Urinary bladder (tissue), 4 donors: ENCODE data around the gene ZSWIM1. TPM values are rescaled to one million over a fixed set of nuclear protein-coding genes. Genes with fewer than 3 reads are reported as not detected.

Experiments used
- DNase-seq: peaks from one replicate; pipeline ENCODE4 v3.0.0-alpha.2; 2015; ENCODE audit errors: extremely low spot score
- H3K27ac ChIP-seq: one replicate; pipeline ENCODE4 v1.5.1; 2013; ENCODE audit warnings: low read depth, mild to moderate bottlenecking, moderate library complexity
- H3K36me3 ChIP-seq: one replicate; pipeline ENCODE4 v1.6.1; 2013; ENCODE audit warnings: mild to moderate bottlenecking, moderate library complexity; ENCODE audit not compliant: insufficient read depth
- H3K4me1 ChIP-seq: one replicate; pipeline ENCODE4 v1.6.1; 2013; ENCODE audit warnings: mild to moderate bottlenecking, moderate library complexity; ENCODE audit not compliant: insufficient read depth
- H3K4me3 ChIP-seq: one replicate; pipeline ENCODE4 v1.5.1; 2013; ENCODE audit warnings: low read depth, low read length
- WGBS: extraction: QIAGEN DNeasy Blood & Tissue Kit; methylation state at CpG from one replicate; pipeline ENCODE4 v1.1.7; 2013; 5-methylcytosine and 5-hydroxymethylcytosine counted together
- polyA plus RNA-seq: library from polyadenylated mRNA; stranded (reverse); fragments of 200-250 nt; gene quantifications from one replicate; pipeline ENCODE4 v1.2.3, GENCODE V29; 2013
- total RNA-seq: library from RNA; depleted of rRNA; stranded (reverse); fragments of >200 nt; gene quantifications from one replicate; pipeline ENCODE4 v1.2.3, GENCODE V29; 2014
- donor health status: healthy with polysubstance abuse.
- donor health status: healthy.

Gene ZSWIM1
- total and polyA plus RNA-seq, 2 donors, result 4.6 to 6.9 TPM

GRCh38 chr20:45887346-45887715 is 6.3 kb downstream of the ZSWIM1 start, which contains the start of gene SPATA25:
Gene SPATA25 (minus strand): TSS chr20:45887622. CDS start chr20:45887590, 32 bp downstream.
- no peak within 1 kb of the TSS for H3K27ac ChIP-seq
- no peak within 1 kb of the TSS for H3K4me3 ChIP-seq
- H3K4me1 ChIP-seq, result no peaks in the 10 kb centered on the region
- WGBS, result 93% methylated on average over 8 of the region's 8 CpGs
- no peaks in the 10 kb centered on the region for H3K36me3 ChIP-seq
- no peak for DNase-seq

GRCh38 chr20:45888681-45889080 is 7.7 kb downstream of the ZSWIM1 start:
- DNase-seq, result no peak
- no peak overlapping the region for H3K4me3 ChIP-seq
- H3K36me3 ChIP-seq, result no peaks in the 10 kb centered on the region
- H3K27ac ChIP-seq, result no peak overlapping the region
- 94% methylated on average over 3 of the region's 3 CpGs for WGBS
- H3K4me1 ChIP-seq, result no peaks in the 10 kb centered on the region

GRCh38 chr20:45890077-45890984 is 9.3 kb downstream of the ZSWIM1 start:
- no peaks in the 10 kb centered on the region for H3K4me1 ChIP-seq
- peak overlapping the region; percentile 71 for H3K27ac ChIP-seq
- WGBS, result under 1% methylated on average over 79 of the region's 79 CpGs
- peak overlapping the region; percentile 60 for H3K4me3 ChIP-seq
- peaks cover 1% of the 10 kb centered on the region for H3K36me3 ChIP-seq
- DNase-seq, result peak; percentile 61

- H3K27ac ChIP-seq, result peak within 1 kb of the TSS; percentile 71
- H3K4me3 ChIP-seq, result peak within 1 kb of the TSS; percentile 60
- WGBS, result under 1% methylated on average over 78 of the region's 78 CpGs
- H3K36me3 ChIP-seq, result peaks cover 1% of the 10 kb centered on the region
- H3K4me1 ChIP-seq, result no peaks in the 10 kb centered on the region
- DNase-seq, result peak; percentile 39
These were observed 10.3 kb downstream of the ZSWIM1 start, which contains the start of the genes CTSA and NEURL2 for GRCh38 chr20:45890985-45891983. Gene CTSA (plus strand): TSS chr20:45891335. CDS start chr20:45891569, 234 bp downstream. Gene NEURL2 (minus strand): TSS chr20:45891208. CDS start chr20:45890991, 217 bp downstream.

GRCh38 chr20:45892049-45892825 is 11.2 kb downstream of the ZSWIM1 start:
- H3K27ac ChIP-seq, result no peak overlapping the region
- H3K4me3 ChIP-seq, result peak overlapping the region; percentile 60
- 82% methylated on average over 9 of the region's 9 CpGs for WGBS
- no peak for DNase-seq
- peaks cover 1% of the 10 kb centered on the region for H3K36me3 ChIP-seq
- H3K4me1 ChIP-seq, result no peaks in the 10 kb centered on the region

GRCh38 chr20:45892828-45893500 is 11.9 kb downstream of the ZSWIM1 start:
- Histone ChIP-seq H3K27ac (no peak overlapping the region), H3K36me3 (peaks cover 1% of the 10 kb centered on the region), H3K4me1 (no peaks in the 10 kb centered on the region), H3K4me3 (no peak overlapping the region)
- 73% methylated on average over 4 of the region's 4 CpGs for WGBS
- no peak for DNase-seq

GRCh38 chr20:45893831-45894230 is 12.8 kb downstream of the ZSWIM1 start:
- H3K4me3 ChIP-seq, result no peak overlapping the region
- no peaks in the 10 kb centered on the region for H3K4me1 ChIP-seq
- H3K36me3 ChIP-seq, result peaks cover 4% of the 10 kb centered on the region
- DNase-seq, result no peak
- WGBS, result 93% methylated on average over 4 of the region's 4 CpGs
- no peak overlapping the region for H3K27ac ChIP-seq

- 78% methylated on average over 12 of the region's 12 CpGs for WGBS
- peaks cover 4% of the 10 kb centered on the region for H3K36me3 ChIP-seq
These were observed 13.8 kb downstream of the ZSWIM1 start for GRCh38 chr20:45894797-45895196.

GRCh38 chr20:45896641-45897161 is 15.7 kb downstream of the ZSWIM1 start:
- whole genome bisulfite sequencing, result 92% methylated on average over 14 of the region's 14 CpGs
- H3K4me1 ChIP-seq, result no peaks in the 10 kb centered on the region
- peaks cover 4% of the 10 kb centered on the region for H3K36me3 ChIP-seq

More at GRCh38 chr20:45894797-45895196, 13.8 kb downstream of the ZSWIM1 start:
- no peak overlapping the region for H3K27ac ChIP-seq
- no peaks in the 10 kb centered on the region for H3K4me1 ChIP-seq
- H3K4me3 ChIP-seq, result no peak overlapping the region
- DNase-seq, result no peak

GRCh38 chr20:45897289-45897688 is 16.3 kb downstream of the ZSWIM1 start:
- no peak for DNase-seq
- H3K4me1 ChIP-seq, result no peaks in the 10 kb centered on the region
- WGBS, result 84% methylated on average over 2 of the region's 2 CpGs
- no peak overlapping the region for H3K27ac ChIP-seq
- H3K4me3 ChIP-seq, result no peak overlapping the region
- peaks cover 4% of the 10 kb centered on the region for H3K36me3 ChIP-seq

More at GRCh38 chr20:45896641-45897161, 15.7 kb downstream of the ZSWIM1 start:
- Histone ChIP-seq H3K27ac (no peak overlapping the region), H3K4me3 (no peak overlapping the region)
- no peak for DNase-seq

GRCh38 chr20:45897692-45898091 is 16.7 kb downstream of the ZSWIM1 start:
- 95% methylated on average over 7 of the region's 7 CpGs for WGBS
- Histone ChIP-seq H3K36me3 (peaks cover 4% of the 10 kb centered on the region), H3K4me1 (no peaks in the 10 kb centered on the region)

GRCh38 chr20:45898285-45898684 is 17.3 kb downstream of the ZSWIM1 start:
- 82% methylated on average over 12 of the region's 12 CpGs for WGBS
- Histone ChIP-seq H3K4me1 (no peaks in the 10 kb centered on the region), H3K27ac (no peak overlapping the region), H3K36me3 (peaks cover 4% of the 10 kb centered on the region), H3K4me3 (no peak overlapping the region)
- DNase-seq, result no peak

More at GRCh38 chr20:45897692-45898091, 16.7 kb downstream of the ZSWIM1 start:
- DNase-seq, result no peak
- Histone ChIP-seq H3K4me3 (no peak overlapping the region), H3K27ac (no peak overlapping the region)
